ENCODE results near the gene FAIM2. TPM values are rescaled to one million over a fixed set of nuclear protein-coding genes. Genes with fewer than 3 reads are reported as not detected.
A peak's percentile ranks its signal among the peaks of the same experiment; 100 is the strongest.

Gene FAIM2
- total RNA-seq, 1 donor from 2014 or later, result 2.9 TPM

DNA sequence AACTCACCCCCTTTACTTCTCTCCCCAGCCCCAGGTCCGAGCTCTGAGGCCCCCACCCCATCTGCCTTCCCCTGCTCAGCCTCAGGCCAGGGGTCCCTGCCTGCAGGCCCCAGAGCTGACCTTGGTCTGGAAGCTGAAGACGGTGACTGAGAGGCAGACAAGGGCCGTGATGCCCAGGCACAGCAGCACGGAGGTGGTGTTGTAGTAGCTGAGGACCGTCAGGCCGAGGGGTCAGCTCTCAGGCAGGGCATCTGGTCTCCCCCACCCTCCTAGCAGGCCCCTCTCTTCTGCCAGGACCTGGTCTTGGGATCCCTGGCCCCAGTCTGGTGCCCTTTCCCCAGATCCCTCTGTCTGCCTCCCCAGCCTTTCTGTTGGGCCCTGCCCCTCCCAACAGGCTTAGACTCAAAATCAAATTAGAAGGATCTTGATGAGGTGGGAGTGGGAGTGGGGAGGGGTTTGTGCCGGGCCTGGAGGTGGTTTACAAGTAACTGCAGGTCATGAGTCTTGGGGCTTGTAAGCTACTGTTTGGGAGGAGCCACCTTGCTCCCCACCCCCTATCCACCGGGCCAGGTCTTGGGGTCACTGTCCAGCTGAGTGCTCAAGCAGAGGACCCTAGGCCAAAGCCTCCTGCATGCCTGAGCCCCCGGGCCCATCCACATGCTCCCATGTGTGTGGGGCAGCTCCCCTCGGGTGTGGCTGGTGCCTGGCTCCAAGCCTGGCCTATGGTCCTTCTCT is 14.2 kb downstream of the FAIM2 start:
- intact Hi-C loops (cut with DNase I), result no loop called here
- no peaks in the 10 kb centered on the region for H3K4me1 ChIP-seq
- ATAC-seq (no peak), DNase-seq (no peak)
- no peak overlapping the region for H3K4me3 ChIP-seq
- no peak overlapping the region for H3K27ac ChIP-seq
- TF ChIP-seq CTCF (IDR thresholded peaks at IDR 0.05), result no peak
- peaks cover 10% of the 10 kb centered on the region for H3K27me3 ChIP-seq (ENCODE audit: low read depth)
- H3K9me3 ChIP-seq, result no peaks in the 10 kb centered on the region
- H3K36me3 ChIP-seq, result no peaks in the 10 kb centered on the region

GRCh38 chr12:49888461-49889151 is 15.1 kb downstream of the FAIM2 start:
- DNase-seq, result no peak
- ATAC-seq, result peak in 1 of 2 donors; percentile 6
- H3K36me3 ChIP-seq, result no peaks in the 10 kb centered on the region
- no peak overlapping the region for H3K27ac ChIP-seq
- H3K27me3 ChIP-seq (ENCODE audit: low read depth), result peaks cover 10% of the 10 kb centered on the region
- H3K9me3 ChIP-seq, result no peaks in the 10 kb centered on the region
- intact Hi-C loops (cut with DNase I), result no loop called here
- no peak for TF ChIP-seq CTCF (IDR thresholded peaks at IDR 0.05)
- H3K4me1 ChIP-seq, result no peaks in the 10 kb centered on the region
- no peak overlapping the region for H3K4me3 ChIP-seq

DNA sequence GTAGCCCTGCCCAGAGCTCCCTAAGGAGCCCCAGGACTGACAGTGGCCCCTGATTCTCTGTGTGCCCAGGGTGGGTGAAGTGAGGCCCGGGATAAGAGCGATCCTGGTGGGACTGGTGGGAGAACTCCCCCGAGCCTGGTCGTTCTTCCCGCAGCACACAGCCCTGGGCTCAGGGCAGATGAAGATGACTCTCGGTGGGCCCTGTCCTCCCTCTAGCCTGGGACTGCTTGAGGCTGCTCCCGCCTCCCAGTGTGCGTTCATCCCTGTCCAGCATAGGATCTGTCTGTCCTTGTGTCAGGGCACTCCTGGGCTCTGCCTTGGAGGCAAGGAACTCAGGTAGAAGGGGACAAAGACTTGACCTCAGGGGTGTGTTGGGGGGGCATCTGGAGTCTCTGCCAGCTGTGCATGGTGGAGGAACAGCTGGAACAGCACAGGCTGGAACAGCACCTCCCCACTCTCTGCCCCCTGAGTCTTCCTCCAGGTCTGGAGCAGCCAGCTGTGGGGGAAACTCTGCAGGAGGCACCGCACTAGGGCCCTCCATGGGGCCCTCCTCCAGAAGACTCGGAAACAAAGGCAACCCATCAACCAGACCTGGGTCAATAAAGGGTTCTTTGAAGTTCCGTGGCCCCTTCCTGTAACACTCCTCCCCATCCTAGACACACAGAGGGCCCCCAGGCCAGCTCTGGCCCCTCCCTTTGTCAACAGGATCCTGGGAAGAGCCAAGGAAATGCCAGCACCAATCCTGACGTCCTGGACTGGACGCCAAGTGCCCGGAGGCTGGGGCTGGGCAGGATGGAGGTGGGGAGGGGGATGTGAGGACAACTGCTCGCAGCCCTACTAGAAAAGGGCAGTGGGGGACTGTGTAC is 15.9 kb downstream of the FAIM2 start:
- Histone ChIP-seq H3K36me3 (no peaks in the 10 kb centered on the region), H3K9me3 (no peaks in the 10 kb centered on the region), H3K4me3 (no peak overlapping the region), H3K27ac (no peak overlapping the region), H3K27me3 (ENCODE audit: low read depth) (peaks cover 10% of the 10 kb centered on the region), H3K4me1 (no peaks in the 10 kb centered on the region)
- peak; percentile 30 for DNase-seq
- no peak for ATAC-seq
- intact Hi-C loops (cut with DNase I), result no loop called here
- no peak for TF ChIP-seq CTCF (IDR thresholded peaks at IDR 0.05)

DNA sequence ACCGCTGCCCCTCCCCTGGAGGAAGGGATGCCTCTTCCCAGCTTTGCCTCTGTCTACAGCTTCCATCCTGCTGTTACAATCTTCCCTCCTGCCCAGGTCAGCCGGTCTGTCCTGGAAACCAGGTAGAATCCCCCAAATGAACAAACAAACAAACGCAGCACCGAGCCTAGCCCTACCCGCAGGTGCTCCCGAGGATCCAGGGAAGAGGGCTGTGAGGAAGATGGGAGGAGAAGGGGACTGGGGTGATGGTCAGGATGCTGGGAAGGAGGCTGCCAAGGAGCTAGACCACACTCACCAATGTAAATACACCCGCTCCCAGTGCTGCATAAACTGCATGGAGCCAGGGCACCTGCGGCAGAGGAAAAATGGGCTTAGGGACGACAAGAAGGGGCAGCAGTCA is 16.6 kb downstream of the FAIM2 start:
- TF ChIP-seq CTCF (IDR thresholded peaks at IDR 0.05), result no peak
- DNase-seq (no peak), ATAC-seq (no peak)
- intact Hi-C loops (cut with DNase I), result no loop called here
- Histone ChIP-seq H3K27ac (no peak overlapping the region), H3K4me1 (no peaks in the 10 kb centered on the region), H3K9me3 (no peaks in the 10 kb centered on the region), H3K4me3 (no peak overlapping the region), H3K27me3 (ENCODE audit: low read depth) (peaks cover 10% of the 10 kb centered on the region), H3K36me3 (no peaks in the 10 kb centered on the region)

DNA sequence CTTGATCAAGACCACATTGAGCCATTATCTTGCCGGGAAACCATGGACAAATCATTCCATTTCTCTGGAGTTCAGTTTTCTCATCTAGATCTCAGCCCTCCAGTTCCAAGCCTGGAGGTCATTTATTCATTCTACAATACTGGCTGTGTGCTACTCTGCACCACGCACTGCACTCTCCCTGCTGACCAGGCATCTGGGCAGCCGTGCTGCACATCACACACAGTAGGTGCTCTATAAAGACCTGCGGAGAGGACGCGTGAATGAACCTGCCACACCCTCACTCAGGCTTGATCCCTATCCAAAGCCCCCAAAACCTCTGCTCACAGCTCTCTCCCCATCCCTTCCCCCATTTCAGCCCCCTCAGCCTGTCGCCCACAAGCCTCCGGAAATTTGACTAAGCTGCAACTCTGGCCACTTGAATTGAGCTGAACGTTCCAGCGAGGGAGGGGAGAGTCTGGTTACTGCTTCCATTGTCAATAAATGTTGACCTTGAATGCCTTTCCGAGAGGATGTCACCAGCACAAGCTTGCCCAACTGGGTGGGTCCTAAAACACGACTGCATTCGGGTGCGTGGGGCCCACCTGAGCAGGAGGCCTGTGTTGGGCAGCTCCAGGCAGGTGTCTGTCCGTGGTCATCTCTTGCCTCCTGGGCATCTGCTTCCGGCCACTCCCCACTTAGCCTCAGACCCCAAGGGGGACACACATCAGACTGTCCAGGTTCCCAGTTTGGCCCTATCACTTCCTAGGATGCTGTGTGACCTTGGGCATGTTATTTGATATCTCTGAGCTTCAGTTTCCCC is 17.8 kb downstream of the FAIM2 start:
- peak; percentile 27 for DNase-seq
- intact Hi-C loops (cut with DNase I), result no loop called here

More for the DNA sequence above, 17.8 kb downstream of the FAIM2 start:
- TF ChIP-seq CTCF (IDR thresholded peaks at IDR 0.05), result no peak
- H3K27me3 ChIP-seq (ENCODE audit: low read depth), result peaks cover 10% of the 10 kb centered on the region
- H3K4me3 ChIP-seq, result no peak overlapping the region
- no peaks in the 10 kb centered on the region for H3K9me3 ChIP-seq
- H3K27ac ChIP-seq, result no peak overlapping the region
- ATAC-seq, result no peak
- no peaks in the 10 kb centered on the region for H3K4me1 ChIP-seq
- H3K36me3 ChIP-seq, result no peaks in the 10 kb centered on the region

Measured in lower lobe of right lung (tissue), 2 donors.